ENCODE results near the gene RNF167. TPM values are rescaled to one million over a fixed set of nuclear protein-coding genes. Genes with fewer than 3 reads are reported as not detected.
A peak's percentile ranks its signal among the peaks of the same experiment; 100 is the strongest.

RNF167 gene
- total RNA-seq, 1 experiment from 2014 or later, result 105 TPM

GRCh38 chr17:4932756-4933155 is 7.3 kb upstream of the RNF167 start (continued):
- TF ChIP-seq EZH2phosphoT487 (IDR thresholded peaks at IDR 0.05; ENCODE audit: borderline replicate concordance) (no peak), ZFX (IDR thresholded peaks at IDR 0.05) (no peak), TCF7L2 (IDR thresholded peaks at IDR 0.05; ENCODE audit: borderline replicate concordance, extremely low read depth, insufficient read depth, insufficient read length) (no peak)

GRCh38 chr17:4933646-4934045 is 6.4 kb upstream of the RNF167 start:
- no peaks in the 10 kb centered on the region for H3K9me2 ChIP-seq (ENCODE audit: insufficient read depth)
- no peak overlapping the region for H3K27ac ChIP-seq (ENCODE audit: low read depth, low read length)
- no TSS peak for BruUV-seq (replicated peaks)
- no peaks in the 10 kb centered on the region for H4K20me1 ChIP-seq (ENCODE audit: insufficient read depth)
- no peak overlapping the region for H3K9ac ChIP-seq (ENCODE audit: low read length)
- DNase-seq (ENCODE audit: low read depth, low spot score) (no peak), ATAC-seq (0 out of 2 replicates have a peak, but pooled peaks have one; percentile 2)
- peaks cover 11% of the 10 kb centered on the region for H3K79me2 ChIP-seq (ENCODE audit: insufficient read depth, low read length)
- intact Hi-C loops (cut with micrococcal nuclease), result loop anchor here (2.0 kb wide), 1 partner anchor 13 kb away; no protein-coding TSS in a partner anchor
- CTCF ChIA-PET, result no interaction called here
- peak overlapping the region; percentile 56; the same call in 1 of the 2 replicates for H3K4me2 ChIP-seq (ENCODE audit: low read length)
- TF ChIP-seq EZH2phosphoT487 (IDR thresholded peaks at IDR 0.05; ENCODE audit: borderline replicate concordance), result no peak
- TF ChIP-seq ZFX (IDR thresholded peaks at IDR 0.05), result no peak
- no peak for TF ChIP-seq RAD21 (IDR thresholded peaks at IDR 0.05; ENCODE audit: low read depth)
- no peak for TF ChIP-seq SIN3A (IDR thresholded peaks at IDR 0.05; ENCODE audit: low read depth)
- no peak for TF ChIP-seq FOSL1 (IDR thresholded peaks at IDR 0.05; ENCODE audit: low read depth)
- TF ChIP-seq YY1 (IDR thresholded peaks at IDR 0.05; ENCODE audit: extremely low read depth, insufficient replicate concordance, low read depth, low read length), result no peak
- no peak for TF ChIP-seq SRF (IDR thresholded peaks at IDR 0.05; ENCODE audit: low read depth)
- TF ChIP-seq ZBTB33 (IDR thresholded peaks at IDR 0.05; ENCODE audit: extremely low read depth, insufficient replicate concordance, low read length), result no peak
- no peak for TF ChIP-seq EZH2 (IDR thresholded peaks at IDR 0.05)
- no peak for TF ChIP-seq TCF7L2 (IDR thresholded peaks at IDR 0.05; ENCODE audit: borderline replicate concordance, extremely low read depth, insufficient read depth, insufficient read length)
- TF ChIP-seq POLR2A (IDR thresholded peaks at IDR 0.05; ENCODE audit: borderline replicate concordance, extremely low read depth, insufficient read depth, insufficient read length), result no peak
- POLR2A ChIA-PET, result interaction anchor here (0.7 kb wide), 1 partner anchor 1724 kb away, joined by 3 read pairs; no protein-coding TSS in a partner anchor
- RAD21 ChIA-PET (ENCODE audit: low non-redundant PET in 1 of 2, low total read pairs in 2 of 2, uncharacterized antibody in 2 of 2, unreplicated experiment in 2 of 2), result no interaction called here
- no peaks in the 10 kb centered on the region for H3K9me3 ChIP-seq (ENCODE audit: control insufficient read depth in 1 of 2, insufficient read depth in 1 of 2, low read depth in 1 of 2, low read length in 2 of 2)
- no peaks in the 10 kb centered on the region for H3K27me3 ChIP-seq (ENCODE audit: insufficient read depth, low read length)
- no peak overlapping the region for H3K4me3 ChIP-seq (replicated peaks in 1 of 2; ENCODE audit: low read depth in 1 of 2, low read length in 2 of 2)
- H3K36me3 ChIP-seq (ENCODE audit: control insufficient read depth in 1 of 2, insufficient read depth in 2 of 2, low read length in 2 of 2), result peaks cover 0 to 17% of the 10 kb centered on the region in 2 experiments; a peak in 1 of 4 replicates
- H3K4me1 ChIP-seq (ENCODE audit: control insufficient read depth in 1 of 2, insufficient read depth in 2 of 2, low read length in 2 of 2), result peaks cover 9 to 17% of the 10 kb centered on the region in 2 experiments
- H2AFZ ChIP-seq (ENCODE audit: low read depth, low read length, poor library complexity, severe bottlenecking), result no peak overlapping the region
